HG03066 (cell line): ENCODE results near the gene ATP6V0A1.
"Not testable (repeated sequence)": the region's sequence is repeated elsewhere in the genome, so short reads cannot be mapped to it uniquely, and the experiment has no call there.

ENCODE experiments used
- ATAC-seq: cut with Tn5 transposase; IDR thresholded peaks from one replicate; pipeline ENCODE4 v1.9.1; 2021; ENCODE audit warnings: low read depth; ENCODE audit not compliant: unreplicated experiment

Gene ATP6V0A1

DNA sequence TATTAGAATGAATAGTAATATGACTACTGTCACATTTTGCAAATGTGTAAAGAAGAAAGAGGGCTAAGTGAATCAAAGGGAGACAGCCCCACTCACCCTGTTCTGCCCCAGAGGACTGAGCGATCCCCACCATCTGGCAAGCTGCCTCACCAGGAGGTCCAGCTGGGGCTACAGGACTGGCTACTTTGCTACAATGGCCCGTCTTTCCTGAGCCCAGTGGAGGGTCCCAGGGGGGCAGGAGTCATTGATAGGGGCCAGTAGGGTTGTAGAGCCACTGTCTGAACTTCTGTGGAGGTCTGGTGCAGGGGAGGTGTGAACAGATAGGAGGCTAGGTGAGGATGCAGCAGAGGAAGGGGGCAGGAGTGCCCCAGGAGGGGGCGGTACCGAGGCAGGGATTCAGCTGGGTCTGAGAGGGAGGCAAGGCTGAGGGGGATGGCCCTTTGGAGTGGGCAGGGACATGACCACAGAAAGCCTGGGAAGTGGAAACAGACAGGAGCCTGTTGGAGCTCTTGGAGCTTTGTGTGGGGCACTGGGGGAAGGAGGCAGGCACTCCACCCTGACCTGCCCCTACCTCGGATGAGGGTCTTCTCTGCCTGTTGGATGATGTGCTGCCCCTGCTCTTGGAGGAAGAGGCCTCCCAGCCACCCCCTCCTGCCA is 97.4 kb downstream of the ATP6V0A1 start:
- ATAC-seq, result not testable (repeated sequence)

DNA sequence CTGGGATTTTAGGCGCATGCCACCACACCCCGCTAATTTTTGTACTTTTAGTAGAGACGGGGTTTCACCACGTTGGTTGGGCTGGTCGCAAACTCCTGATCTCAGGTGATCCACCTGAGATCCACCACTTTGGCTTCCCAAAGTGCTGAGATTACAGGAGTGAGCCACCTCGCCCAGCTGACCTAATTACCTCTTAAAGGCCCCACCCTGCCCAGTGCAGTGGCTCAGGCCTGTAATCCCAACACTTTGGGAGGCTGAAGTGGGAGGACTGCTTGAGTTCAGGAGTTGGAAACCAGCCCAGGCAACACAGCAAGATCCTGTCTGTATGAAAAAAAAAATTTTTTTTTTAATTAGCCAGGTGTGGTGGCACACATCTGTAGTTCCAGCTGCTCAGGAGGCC is 100.4 kb downstream of the ATP6V0A1 start:
- ATAC-seq, result no peak

DNA sequence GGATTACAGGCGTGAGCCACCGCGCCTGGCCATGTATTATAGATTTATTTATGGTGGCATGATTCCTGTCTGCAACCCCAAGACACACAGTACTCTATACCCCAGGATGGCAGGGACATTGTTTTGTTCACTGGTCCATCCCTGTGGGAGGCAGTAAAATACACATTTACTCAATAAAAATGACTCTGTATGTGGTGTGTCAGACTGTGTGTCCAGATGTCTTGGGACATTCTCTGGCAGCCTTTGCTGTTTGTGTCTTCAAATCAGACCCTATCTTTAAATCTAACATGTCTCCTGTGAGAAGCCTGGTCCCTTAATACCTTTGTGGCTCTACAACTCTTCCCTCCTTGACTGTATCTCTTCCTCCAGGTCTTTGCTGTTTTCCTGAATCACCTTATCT is 101.6 kb downstream of the ATP6V0A1 start:
- ATAC-seq, result no peak

DNA sequence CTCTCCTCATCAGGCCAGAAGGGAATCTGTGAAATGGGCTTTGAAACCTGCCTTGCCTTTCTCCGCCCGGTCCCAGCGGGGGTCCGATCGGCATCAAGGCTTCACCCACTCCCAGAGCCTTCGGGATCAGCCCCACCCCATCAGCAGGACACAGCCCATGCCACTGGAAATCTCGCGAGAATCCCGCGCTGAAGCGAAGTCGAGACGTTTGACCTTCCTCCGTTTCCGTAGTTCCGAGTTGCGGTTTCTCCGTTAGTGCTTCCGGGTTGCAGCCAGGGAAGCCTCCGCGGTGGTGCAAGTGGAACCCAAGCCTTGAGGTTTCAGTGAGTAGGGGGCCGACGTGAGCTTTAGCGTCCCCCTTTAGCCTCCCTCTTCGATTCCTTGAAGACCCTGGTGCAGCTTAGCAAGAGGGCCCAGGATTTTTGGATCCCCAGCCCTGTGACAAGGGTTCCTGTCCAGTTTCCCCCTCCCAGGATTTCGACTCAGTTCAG is 103.3 kb downstream of the ATP6V0A1 start, which contains the start of gene COASY:
Gene COASY, plus strand, starts transcription at position 252 of the 491 bp plus-strand sequence. CDS start 475 bp downstream, outside the sequence.
- no peak for ATAC-seq

DNA sequence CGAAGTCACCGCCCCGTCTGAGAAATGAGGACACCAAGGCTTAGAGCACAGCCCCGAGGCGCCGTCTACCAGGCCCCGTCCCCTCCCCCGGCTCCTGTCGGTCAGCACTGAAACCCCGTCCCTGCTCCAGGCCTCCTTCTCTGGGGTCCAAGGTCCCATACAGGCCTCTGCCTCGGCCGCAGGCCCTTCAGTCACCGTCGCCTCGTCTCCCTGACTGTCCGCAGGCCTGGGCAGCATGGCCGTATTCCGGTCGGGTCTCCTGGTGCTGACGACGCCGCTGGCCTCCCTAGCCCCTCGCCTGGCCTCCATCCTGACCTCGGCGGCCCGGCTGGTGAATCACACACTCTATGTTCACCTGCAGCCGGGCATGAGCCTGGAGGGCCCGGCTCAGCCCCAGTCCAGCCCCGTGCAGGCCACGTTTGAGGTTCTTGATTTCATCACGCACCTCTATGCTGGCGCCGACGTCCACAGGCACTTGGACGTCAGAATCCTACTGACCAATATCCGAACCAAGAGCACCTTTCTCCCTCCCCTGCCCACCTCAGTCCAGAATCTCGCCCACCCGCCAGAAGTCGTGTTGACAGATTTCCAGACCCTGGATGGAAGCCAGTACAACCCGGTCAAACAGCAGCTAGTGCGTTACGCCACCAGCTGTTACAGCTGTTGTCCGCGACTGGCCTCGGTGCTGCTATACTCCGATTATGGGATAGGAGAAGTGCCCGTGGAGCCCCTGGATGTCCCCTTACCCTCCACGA is 103.9 kb downstream of the ATP6V0A1 start:
- ATAC-seq, result no peak

DNA sequence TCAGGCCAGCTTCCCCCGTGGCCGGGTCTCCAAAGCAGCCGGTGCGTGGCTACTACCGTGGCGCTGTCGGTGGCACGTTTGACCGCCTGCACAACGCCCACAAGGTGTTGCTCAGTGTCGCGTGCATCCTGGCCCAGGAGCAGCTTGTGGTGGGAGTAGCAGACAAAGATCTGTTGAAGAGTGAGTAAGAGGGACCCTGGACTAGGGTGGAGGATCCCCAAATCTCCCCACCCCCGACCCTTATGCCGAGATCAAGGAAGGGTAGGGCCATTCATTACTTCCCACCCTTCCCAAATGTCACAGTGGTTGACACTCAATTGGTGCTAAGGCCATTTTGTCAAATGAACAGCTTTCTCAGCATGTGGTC is 104.4 kb downstream of the ATP6V0A1 start:
- no peak for ATAC-seq

DNA sequence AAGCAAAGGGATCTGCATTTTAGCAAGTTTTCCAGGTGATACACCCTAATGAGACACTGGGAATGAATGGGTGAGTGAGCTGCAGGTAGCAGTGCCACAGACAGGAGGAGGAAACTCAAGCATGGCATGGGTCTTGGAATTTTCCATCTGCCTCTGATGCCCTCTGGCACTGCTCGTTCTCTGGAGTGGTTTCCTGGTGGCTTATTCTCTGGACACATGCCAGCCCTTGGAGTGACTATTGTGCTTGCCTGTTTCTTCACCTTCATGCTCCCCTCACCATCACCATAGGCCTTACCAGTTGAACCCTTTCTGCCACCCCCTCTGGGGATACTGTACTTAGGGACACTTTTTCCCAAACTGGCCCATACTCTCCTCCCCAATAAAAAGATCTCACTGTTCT is 104.9 kb downstream of the ATP6V0A1 start:
- no peak for ATAC-seq

DNA sequence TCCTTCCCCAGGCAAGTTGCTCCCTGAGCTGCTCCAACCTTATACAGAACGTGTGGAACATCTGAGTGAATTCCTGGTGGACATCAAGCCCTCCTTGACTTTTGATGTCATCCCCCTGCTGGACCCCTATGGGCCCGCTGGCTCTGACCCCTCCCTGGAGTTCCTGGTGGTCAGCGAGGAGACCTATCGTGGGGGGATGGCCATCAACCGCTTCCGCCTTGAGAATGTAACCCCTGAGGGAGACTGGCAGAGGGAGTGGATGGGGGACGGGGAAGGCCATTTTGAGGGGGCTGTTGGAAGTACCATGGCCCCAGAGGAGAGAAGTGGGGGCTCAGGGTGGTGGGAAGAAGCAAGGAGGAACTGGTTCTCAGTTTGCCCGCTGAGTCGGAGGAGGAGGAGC is 105.3 kb downstream of the ATP6V0A1 start:
- no peak for ATAC-seq

DNA sequence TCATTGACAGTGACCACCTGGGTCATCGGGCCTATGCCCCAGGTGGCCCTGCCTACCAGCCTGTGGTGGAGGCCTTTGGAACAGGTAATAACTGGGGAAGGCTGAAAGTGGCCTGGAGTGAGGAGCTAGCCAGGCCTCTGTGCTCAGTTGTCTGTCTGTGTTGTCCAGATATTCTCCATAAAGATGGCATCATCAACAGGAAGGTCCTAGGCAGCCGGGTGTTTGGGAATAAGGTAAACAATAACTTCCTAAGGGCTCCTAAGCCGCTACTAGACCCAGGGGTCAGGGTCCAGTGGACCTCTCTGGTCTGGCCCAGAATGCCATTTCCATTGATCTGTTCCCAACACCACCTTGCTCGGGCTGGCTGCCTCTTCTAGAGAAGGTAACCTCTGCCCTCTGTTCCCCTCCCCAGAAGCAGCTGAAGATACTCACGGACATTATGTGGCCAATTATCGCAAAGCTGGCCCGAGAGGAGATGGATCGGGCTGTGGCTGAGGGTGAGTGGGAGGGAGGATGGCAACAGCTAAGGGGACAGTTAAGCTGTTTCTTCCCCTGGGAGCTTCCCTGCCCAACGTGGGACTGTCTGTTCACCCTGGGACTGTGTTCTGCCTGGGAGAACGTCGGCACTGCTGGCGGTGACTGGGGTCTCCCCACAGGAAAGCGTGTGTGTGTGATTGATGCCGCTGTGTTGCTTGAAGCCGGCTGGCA is 106.3 kb downstream of the ATP6V0A1 start:
- ATAC-seq, result no peak

DNA sequence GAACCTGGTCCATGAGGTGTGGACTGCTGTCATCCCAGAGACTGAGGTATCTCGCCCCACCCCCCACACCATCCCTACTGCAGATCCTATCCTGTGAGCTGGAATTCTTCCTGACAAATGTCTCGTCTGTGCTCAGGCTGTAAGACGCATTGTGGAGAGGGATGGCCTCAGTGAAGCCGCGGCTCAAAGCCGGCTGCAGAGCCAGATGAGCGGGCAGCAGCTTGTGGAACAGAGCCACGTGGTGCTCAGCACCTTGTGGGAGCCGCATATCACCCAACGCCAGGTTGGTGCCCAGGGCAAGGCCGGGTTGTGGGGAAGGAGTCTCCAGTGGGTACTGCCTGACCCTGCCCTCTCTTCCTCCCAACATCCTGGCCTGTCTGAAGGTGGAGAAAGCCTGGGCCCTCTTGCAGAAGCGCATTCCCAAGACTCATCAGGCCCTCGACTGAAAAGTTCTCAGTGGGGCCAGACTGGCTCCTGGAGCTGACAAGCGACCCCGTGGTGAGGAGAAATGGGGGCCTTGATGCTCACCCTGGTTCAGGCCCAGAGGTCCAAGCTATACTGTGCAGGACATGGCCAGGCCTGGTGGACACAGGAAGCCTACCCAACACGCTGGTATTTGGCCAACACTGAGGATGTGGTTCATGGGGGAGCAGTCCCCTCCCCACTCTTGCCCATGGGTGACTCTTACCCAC is 107.0 kb downstream of the ATP6V0A1 start:
- no peak for ATAC-seq

DNA sequence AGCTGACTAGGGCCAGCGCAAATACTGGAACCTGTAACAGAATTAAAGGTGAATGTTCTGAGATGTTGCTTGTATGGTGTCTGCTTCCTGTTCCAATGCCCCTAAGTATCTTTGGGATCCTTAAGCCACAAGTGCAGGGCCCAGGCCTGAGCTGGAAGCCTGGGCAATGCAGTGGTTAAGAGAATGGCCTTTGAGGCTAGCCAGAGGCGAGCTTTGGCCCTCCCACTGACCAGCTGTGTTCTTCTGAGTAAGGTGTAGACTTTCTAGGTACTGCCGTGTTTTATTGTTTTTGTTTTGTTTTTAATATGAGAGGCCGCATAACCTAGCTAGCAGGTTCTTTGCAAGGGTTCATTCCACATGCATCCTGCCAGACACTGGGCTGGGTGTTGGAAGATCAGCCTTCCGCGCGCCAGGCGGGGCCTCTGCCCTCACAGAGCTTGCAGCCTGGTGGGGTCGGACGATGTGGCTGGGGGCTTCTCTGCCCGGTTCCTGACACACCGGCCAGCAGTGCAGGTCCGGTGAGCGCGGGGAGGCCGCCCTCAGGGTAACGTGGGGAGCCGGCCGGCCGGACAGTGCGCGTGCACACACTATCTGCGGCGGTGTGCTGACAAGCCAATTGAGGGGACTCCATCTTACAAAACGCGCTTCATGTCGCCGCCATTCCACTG is 107.7 kb downstream of the ATP6V0A1 start:
- no peak for ATAC-seq

DNA sequence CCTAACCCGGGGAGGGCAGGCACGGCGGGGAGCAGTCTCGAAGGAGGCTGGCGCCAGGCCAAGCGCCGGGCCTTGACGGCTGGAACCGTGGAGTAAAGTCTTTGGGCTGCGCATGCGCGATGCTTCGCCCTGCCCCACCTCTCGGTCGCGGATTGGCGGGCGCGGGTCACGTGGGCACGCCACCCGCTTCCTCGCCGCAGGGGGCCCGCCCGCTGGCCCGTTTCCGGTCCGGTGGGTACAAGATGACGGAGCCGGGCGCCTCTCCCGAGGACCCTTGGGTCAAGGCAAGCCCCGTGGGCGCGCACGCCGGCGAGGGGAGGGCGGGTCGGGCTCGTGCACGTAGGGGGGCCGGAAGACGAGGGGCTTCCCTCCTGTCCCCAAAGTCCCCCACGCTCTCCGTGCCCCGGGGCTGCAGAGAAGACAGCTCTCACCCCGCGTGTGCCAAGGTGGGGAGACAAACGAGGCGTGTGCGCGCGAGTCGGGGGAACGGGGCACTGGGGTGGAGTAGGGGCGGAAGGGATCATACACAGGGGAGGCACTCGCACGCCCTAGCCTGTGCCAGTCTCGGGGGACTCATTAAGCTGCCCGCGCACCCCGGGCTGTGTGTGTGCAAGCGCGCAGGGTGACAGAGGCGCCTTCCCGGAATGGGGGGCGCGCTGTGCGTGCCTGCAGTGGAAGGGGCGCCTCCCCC is 108.3 kb downstream of the ATP6V0A1 start, which contains the start of gene MLX:
Gene MLX, plus strand, starts transcription at position 218 of the 691 bp plus-strand sequence. Its CDS starts 25 bp downstream, at position 243.
- peak; percentile 62 for ATAC-seq

DNA sequence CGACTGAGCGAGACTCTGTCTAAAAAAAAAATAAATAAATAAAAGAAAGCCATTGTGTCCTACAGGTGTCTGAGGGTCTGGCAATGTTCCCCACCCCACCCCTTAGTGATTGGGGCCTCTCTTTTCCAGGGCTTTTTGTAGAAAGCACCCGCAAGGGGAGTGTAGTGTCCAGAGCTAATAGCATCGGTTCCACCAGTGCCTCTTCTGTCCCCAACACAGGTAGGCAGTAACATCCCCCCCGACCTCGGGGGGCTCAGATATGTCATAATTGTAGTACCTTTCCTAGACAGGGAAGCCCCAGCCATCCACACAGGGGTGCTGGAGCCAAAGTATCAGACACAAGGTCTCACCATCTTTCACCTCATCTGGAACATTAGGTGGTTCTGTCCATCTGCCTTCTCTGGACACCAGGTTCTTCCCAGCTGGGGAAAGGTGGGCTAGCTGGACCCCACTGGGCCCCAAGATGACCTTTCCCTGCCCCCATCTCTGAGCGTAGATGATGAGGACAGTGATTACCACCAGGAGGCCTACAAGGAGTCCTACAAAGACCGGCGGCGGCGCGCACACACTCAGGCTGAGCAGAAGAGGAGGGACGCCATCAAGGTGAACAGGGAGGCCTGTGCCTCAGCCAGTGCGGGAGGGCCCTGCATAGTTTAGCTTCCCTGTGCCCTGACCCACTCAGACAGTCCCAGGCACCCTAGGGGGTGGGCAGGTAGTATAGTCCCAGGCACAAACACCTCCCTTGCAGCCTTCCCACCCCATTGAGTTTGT is 109.8 kb downstream of the ATP6V0A1 start:
- ATAC-seq, result no peak

DNA sequence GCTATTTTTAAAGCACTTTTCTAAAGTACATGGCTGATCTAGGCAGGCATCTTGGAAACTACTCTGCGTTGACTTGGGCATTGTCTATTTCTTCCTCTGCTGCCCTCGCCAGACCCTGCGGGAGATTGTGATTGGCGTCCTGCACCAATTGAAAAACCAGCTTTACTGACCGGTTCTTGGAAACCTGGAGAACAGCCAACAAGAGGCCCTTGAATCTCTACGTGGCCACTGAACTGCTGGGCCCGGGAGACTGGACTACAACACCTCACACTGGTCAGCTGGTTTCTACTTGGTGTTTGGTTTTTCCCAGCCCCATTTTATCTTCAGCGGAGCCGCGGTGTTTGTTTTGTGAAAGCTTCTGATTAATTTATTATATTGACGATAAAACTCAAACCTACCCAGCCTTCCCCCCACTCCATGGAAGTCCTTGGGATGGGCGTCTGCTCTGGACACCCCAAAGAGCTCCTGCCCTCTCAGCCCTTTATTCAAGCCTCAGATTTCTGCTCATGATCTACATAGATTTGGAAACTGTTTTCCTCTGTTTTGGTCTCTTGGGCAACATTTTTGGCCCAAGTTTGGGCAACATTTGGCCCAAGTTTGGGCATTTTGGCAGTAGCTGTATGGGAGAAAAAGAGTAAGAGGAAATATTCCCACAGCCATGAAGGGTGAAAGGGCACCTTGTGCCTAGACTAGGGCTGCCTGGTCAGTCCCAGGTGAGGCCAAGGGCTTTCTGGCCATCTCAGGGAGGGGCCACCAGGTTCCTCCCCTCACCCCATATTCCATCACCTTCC is 113.0 kb downstream of the ATP6V0A1 start:
- no peak for ATAC-seq
